Stimulated activated CD8-positive, alpha-beta memory T cell treated with anti-CD3 and anti-CD28 coated beads, Interleukin-7, amount 100 ng/mL, for 1 hour (primary cell): ENCODE results near the gene WDR5.

Experiments used
- DNase-seq, 2 donors: peaks; one replicate each; pipeline ENCODE4 v3.0.0-alpha.2; 2020; ENCODE audit warnings: low read depth in 2 of 2

The WDR5 gene

GRCh38 chr9:134158753-134159392 is 23.0 kb downstream of the WDR5 start:
- DNase-seq: no peak

GRCh38 chr9:134159566-134160245 is 23.8 kb downstream of the WDR5 start:
- DNase-seq: no peak

DNA sequence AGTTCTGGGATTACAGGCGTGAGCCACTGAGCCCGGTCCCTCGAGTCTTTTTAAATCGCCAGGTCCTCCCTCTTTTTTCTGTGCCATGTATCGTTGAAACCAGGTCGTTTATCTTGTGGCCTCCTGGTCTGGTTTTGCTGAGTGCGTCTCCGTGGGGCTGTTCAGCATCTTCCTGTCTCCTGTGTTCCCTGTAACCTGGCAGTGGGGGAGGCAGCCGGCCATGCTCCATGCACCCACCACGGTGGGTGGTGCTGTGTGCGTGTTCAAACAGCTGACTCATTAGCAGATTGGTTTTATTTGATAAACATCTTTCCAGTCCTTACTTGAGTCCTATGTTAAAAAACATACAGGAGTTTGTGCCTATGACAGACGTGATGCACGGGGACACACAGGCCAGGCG is 25.8 kb downstream of the WDR5 start:
- no peak for DNase-seq

GRCh38 chr9:134162212-134162775 is 26.4 kb downstream of the WDR5 start:
- no peak for DNase-seq

- peak in 1 of 2 donors; percentile 7 for DNase-seq
These were observed 27.1 kb downstream of the WDR5 start for GRCh38 chr9:134162926-134163370.

DNA sequence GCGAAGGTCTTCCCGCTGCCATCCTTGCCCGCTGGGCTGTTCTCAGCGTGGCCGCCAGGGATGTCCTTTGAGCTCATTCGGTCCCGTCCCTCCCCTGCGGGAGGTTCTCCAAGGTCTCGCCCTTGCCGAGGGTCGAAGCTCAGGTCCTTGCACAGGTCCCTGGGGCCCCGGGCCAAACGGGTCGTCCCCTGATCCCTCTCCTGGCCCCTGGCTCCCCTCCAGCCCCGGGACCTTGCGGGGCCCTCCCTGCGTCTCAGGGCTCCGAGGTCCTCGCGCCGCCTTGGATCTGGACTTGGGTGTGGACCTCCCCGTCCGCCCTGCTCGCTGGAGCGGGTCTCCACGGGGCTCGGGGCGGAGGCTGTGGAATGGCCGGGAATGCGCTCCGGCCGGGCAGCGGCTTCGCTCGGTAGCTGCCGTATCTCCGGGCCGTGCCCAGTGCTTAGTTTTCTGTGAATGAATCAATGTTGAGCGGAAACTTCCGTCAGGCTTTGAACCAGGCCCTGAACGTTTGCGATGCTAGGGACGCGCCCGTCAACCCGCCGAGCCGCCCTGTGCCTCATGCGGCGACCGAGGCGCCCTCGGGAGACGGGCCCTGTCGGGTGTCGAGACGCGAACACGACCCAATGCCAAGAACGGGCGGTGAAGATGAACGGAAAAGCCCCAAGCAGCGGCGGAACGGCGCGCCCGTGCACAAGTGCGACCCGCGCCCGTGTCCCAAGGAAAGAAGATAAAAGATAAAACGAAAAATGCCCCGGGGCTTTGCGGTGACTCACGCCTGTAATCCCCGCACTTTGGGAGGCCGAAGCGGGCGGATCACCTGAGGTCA is 27.7 kb downstream of the WDR5 start:
- DNase-seq: peak; percentile 34 to 49

- DNase-seq: no peak
These were observed 29.0 kb downstream of the WDR5 start for GRCh38 chr9:134164879-134165278.

GRCh38 chr9:134165357-134166315 is 29.8 kb downstream of the WDR5 start:
- no peak for DNase-seq

- no peak for DNase-seq
These were observed 30.5 kb downstream of the WDR5 start for GRCh38 chr9:134166374-134166773.

DNA sequence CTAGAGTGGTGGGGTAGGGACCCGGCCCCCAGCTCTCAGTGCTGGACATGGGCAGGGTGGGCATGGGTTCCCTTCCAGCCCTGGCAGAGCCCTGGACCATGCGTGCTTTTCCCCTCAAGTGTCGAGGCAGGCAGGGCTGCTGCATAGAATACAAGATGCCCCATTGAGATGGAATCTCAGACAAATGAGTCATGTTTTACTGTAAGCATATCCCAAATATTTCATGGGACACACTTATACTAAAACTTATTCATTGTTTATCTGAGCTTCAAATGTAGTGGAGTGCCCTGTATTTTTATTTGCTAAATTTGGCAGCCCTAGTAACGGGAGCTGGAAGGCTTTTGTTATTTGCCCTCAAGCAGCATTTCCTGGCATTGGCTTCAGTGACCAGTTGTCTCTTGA is 31.6 kb downstream of the WDR5 start:
- DNase-seq: no peak

DNA sequence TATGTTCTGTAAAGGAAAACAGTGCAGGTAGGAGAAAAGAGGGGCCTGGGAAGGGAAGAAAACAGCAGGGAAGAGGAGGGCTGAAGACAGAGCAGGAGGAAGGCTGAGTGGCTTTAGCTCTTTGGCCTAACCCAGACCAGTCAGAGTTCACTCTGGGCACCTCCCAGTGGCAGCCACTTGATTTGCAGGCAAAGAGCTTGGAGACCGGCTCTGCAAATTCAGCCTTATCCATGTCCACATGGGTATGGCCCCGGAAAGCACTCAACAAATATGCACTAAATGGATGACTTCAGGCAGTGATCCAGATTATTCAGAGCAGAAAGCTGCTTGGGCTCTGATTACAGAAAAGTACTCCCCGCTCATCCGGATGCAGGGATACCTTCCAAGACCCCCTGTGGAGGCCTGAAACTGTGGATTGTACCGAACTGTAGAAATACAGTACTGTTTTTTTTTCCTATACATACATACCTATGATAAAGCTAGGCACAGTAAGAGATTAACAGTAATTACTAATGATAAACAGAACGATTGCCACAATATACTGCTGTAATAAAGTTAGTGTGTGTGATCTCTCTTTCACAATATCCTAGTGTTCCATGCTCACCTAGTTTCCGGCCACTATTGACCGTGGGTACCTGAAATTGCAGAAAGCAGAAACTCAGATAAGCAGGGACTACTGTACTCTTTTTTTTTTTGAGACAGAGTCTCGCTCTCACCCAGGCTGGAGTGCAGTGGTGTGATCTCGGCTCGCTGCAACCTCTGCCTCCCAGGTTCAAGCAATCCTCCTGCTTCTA is 33.1 kb downstream of the WDR5 start:
- DNase-seq: no peak

- no peak for DNase-seq
These were observed 34.0 kb downstream of the WDR5 start for GRCh38 chr9:134169724-134170401.

GRCh38 chr9:134170532-134171315 is 34.8 kb downstream of the WDR5 start:
- no peak for DNase-seq

DNA sequence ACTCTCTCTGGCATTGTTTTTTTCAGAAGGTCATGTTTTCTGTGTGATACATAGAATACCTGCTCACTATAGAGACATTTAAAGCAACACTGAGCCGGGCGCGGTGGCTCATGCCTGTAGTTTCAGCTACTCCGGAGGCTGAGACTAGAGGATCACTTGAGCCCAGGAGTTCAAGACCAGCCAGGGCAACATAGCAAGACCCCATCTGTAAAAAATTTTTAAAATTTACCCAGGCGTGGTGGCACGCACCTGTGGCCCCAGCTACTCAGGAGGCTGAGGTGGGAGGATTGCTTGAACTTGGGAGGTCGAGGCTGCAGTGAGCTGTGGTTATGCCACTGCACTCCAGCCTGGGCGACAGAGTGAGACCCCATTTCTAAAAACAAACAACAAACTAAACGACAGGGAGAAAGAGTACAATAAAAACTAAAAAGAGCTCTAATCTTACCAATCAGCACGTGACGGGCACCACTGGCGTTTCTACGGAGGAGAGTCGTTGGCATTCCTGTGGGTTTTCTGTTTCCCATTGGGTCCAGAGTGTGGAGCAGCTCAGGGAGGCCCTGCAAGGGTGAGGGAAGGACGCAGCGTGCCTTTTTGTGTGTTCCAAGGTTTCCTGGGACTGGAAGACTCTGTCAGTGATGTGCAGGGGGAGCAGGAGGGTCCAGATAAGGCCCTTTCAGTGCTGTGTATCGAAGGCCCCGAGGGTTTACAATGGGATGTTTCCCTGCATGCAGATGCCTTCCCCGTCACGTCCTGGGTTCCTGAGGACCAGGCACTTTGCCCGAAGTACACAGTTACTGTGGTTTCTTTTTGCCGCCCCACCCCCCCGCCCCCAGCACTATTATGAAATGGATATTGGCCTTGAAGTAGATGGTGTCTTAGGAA is 35.7 kb downstream of the WDR5 start:
- DNase-seq: no peak

DNA sequence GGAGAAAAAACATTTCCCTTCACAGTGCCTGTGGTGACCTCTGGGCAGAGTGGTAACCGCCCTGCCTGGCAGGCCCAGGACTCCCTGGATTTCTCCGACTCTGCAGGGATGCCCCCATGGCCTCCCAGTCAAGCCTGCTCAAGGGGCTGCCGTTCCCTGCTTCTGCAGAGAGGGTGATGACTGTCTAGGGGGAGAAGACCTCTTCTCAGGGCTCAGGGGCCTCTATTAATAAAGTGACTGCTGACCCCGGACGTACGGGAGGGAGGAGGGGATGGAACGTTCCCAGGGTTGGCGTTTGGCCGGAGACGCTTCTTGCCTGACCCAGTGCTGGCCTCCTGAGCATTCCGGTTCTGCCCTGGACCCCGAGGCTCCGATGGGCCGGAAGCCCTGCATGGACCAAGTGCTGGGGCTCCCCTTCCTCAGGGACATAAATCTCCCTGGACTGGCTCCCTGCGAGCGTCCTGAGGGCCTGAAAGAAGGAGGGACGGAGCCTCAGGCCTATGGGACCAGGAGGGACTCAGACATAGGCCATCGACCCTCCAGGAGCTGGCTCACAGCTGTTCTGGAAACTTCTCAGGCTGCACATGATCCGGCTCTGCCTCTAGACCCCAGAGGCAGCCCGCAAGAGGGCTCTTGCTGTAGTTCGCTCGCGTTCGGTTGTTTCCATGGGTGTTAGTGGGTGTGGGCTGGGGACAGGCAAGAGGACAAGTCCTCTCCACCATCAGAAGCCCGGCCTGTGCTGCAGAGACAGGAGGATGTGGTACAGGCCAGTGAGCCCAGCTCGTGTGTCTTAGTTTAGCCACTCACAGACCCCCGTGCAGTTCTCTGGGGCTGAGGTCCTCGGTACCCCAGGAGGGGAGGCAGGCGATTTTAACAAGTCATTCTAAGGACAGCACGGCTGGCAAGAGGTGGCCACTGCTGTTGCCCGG is 36.6 kb downstream of the WDR5 start:
- no peak for DNase-seq

GRCh38 chr9:134173127-134174072 is 37.5 kb downstream of the WDR5 start:
- no peak for DNase-seq
